Neural progenitor cell (in vitro differentiated cells): ENCODE measurements around the gene AMN.

Experiments used
- EZH2 ChIP-seq: fragments of 200-600 bp; sonication (generic); IDR thresholded peaks from 2 replicates; pipeline ENCODE4 v1.6.1; 2017; ENCODE audit warnings: antibody characterized with exemption, mild to moderate bottlenecking, moderate library complexity
- TF ChIP-seq, protein P1 (sequence below): fragments of 200-600 bp; sonication (generic); IDR thresholded peaks from 2 replicates; pipeline ENCODE4 v1.5.1; 2017; ENCODE audit warnings: antibody characterized with exemption, mild to moderate bottlenecking

DNA sequence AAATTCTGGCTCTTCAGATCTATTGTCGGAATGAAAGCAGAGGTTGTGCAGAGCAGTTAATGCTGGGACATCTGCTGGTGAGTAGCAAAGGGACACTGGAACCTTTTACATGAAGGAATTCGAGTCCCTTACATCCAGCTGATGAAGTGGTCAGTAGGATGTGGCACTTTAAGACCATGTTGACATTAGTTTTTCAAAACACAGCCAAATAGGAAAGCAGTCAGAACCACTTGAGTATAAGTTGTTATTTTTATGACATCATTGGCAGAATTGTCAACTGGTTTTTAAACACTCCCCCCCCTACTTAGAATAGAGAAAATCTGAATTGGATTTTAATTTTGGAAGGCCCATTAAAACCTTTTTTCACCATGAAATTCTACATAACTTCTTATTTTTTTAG is 46.8 kb upstream of the AMN start:
- TF ChIP-seq, protein P1, sequence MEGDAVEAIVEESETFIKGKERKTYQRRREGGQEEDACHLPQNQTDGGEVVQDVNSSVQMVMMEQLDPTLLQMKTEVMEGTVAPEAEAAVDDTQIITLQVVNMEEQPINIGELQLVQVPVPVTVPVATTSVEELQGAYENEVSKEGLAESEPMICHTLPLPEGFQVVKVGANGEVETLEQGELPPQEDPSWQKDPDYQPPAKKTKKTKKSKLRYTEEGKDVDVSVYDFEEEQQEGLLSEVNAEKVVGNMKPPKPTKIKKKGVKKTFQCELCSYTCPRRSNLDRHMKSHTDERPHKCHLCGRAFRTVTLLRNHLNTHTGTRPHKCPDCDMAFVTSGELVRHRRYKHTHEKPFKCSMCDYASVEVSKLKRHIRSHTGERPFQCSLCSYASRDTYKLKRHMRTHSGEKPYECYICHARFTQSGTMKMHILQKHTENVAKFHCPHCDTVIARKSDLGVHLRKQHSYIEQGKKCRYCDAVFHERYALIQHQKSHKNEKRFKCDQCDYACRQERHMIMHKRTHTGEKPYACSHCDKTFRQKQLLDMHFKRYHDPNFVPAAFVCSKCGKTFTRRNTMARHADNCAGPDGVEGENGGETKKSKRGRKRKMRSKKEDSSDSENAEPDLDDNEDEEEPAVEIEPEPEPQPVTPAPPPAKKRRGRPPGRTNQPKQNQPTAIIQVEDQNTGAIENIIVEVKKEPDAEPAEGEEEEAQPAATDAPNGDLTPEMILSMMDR, result no peak
- no peak for TF ChIP-seq EZH2
